ENCODE results near the gene LDHD. TPM values are rescaled to one million over a fixed set of nuclear protein-coding genes. Genes with fewer than 3 reads are reported as not detected.
A peak's percentile ranks its signal among the peaks of the same experiment; 100 is the strongest.
"Not testable (repeated sequence)": the region's sequence is repeated elsewhere in the genome, so short reads cannot be mapped to it uniquely, and the experiment has no call there.

The LDHD gene
- total RNA-seq, 1 donor from 2014 or later, result 0.60 TPM

DNA sequence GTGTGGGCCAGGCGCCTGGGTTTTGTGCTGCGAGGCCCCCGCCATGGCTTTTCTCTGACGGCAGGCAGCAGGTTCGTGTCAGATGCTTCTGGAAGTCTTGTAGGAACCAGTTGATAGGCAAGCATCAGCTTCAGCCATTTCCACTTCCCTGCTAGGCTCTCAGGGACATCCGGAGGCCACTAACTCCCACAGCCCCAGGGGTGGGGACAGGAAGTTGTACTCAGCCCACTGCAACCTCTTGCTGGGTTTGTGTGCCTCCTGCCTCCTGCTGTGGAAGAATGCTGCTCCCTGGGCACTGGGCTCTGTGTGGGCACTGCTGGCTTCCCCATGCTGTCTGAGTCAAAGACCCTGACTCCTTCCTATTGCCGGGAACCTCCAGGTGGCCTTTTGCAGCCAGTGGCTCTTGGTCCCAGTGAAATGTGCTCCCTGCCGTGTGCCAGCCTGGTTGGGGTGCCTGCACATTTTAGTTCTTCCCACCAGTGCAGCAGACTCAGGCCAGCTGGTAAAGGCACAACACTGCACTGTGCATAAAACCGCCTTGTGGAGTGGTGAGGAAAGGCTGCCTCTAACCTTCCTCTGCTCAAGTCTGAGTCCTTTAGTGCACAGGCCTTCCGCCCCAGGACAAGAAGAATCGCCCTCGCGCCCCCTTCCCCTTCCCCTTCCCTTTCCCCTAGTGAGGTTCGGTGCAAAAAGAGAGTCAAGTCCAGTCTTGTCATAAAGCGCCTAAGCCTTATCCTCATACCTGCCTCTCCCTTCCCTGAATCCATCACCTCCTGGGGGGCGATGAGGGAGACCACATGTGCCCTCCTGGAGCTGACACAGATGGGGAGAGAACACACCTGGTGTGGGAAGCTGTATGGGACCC, 16.6 kb downstream of the LDHD start:
- DNase-seq (ENCODE audit: low read depth in 2 of 2), result peak; percentile 38 to 54

DNA sequence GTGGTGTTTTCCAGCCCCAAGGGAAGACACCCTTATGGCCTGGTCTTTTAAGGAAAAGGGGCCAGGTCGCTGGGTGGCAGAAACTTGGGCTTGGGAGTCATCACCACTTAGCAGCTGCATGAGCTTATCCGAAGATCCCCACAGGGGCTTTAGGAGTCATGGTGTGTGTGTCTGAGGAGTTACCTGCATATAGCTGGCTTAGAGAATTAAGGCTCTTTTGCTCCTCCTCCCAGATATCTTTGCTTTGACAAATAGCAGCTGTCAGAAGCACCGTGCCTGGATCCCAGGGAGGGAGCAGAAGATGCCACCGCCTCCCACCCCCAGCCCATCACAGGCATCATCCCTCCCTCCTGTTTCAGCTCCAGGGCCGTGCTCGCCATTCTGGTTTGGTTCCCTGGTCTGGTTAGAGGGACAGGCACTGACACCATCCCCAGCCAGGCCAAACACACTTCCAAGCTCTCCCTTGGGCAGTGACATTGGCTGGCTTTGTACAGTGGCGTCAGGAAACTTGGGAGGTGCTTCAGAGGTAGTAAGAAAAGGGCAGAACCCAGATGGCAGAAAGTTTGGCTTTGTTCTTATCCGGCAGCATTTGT, 17.4 kb downstream of the LDHD start:
- DNase-seq (ENCODE audit: low read depth in 2 of 2), result no peak

DNA sequence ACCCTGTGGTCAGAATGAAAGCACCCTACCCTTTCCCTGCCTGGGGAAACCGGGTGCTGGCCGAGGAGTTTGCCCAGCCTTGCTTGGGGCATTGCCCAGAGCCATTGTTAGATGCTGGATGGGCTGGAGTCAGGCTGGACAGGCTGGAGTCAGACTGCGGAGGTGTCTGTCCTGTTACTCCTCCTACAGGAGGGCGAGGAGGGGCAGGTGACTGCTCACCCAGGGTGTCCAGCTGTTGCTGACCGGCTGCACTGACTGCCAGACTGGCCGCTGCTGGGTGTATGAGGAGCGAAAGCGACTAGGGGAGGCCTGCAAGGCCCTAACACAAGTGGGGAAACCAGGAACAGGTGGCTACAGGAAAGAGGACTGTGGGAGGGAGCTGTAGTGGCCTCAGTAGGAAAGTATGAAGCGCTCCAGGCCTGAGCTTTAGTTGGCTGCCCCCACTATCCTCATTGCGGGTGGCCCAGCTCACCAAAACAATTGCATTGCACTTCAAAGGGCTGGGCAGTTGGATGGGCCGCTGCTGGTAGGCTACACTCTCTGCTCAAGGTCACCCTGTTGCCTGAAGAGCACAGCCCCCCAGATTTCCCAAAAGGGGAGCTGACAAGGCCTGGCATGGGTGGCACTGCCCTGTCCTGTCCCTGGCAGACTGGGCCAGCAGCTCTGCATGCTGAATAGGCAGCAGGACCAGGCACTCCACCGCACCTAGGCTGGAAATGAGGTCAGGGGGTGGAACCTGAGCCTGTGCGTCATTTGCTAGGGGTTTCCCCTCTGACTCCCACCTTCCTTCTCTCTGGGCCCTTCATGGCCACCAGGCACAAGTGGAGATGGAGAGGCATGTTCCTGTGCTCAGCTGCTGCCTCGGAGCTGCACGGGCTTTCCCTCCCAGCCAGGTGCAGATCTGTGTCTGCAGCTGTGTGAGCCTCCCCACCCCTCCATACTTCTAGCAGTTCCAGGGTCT, 18.4 kb downstream of the LDHD start:
- peak in 1 of 2 donors; percentile 55 for DNase-seq (ENCODE audit: low read depth in 2 of 2)

DNA sequence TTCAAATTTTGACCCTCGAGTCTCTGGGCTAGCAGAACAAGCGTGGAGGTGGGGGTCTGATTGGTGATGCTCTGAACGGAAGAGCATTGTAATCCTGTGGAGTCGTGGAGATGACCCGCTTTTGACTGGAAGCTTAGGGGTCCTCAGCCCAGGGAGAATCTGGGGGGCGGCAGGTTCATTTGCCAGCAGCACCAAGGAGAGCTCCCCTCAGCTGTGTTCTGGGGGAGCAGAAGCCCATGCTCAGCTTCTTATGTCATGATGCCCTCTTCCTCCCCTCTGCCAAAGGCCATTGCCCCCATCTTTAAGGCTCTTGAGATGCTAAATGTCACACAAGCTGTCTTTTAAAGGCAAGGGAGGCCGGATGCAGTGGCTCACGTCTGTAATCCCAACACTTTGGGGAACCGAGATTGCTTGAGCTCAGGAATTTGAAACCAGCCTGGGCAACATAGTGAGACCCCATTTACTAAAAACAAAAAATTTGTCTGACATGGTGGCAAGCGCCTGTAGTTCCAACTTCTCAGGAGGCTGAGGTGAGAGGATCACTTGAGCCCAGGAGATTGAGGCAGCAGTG, 19.3 kb downstream of the LDHD start:
- DNase-seq (ENCODE audit: low read depth in 2 of 2), result no peak

DNA sequence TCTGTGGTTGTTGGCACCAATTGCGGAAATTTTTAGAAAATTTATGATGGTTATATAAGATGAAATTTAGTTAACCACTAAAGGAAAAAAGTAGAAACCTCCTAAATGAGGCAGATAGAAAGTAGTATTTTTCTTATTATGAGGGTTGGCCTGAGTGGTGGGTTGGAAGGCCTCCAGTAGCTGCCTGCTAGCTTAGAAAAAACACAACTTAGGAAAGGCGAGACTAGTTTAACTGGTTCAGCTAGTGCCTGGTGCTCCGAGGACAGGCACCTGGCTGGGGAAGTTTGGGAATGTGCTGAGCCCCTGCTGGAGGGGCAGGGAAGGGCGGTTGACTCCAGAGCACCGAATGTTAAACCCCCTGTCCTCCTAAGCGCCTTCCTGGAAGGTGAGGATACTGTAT, 19.9 kb downstream of the LDHD start:
- no peak for DNase-seq (ENCODE audit: low read depth in 2 of 2)

DNA sequence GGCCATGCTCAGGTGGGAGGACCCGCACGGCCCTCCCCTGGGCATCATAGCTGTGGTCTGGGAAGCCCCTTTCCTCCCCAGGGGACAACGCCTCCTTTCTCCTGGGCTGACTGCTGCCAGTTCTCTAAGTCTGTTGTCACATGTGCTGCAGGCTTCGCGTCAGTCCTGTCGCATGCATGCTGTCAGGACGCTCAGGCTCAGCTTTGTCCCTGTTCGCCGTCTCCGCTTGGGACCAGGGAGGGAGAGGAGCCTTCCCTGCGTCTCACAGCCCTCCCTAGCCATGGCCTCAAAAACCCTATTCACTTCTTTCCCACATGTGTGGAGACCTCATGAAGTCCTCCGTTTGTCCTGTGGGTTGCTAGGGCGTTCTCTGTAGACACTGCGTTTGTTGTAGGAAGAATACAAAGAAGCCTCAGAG, 21.4 kb downstream of the LDHD start:
- no peak for DNase-seq (ENCODE audit: low read depth in 2 of 2)

DNA sequence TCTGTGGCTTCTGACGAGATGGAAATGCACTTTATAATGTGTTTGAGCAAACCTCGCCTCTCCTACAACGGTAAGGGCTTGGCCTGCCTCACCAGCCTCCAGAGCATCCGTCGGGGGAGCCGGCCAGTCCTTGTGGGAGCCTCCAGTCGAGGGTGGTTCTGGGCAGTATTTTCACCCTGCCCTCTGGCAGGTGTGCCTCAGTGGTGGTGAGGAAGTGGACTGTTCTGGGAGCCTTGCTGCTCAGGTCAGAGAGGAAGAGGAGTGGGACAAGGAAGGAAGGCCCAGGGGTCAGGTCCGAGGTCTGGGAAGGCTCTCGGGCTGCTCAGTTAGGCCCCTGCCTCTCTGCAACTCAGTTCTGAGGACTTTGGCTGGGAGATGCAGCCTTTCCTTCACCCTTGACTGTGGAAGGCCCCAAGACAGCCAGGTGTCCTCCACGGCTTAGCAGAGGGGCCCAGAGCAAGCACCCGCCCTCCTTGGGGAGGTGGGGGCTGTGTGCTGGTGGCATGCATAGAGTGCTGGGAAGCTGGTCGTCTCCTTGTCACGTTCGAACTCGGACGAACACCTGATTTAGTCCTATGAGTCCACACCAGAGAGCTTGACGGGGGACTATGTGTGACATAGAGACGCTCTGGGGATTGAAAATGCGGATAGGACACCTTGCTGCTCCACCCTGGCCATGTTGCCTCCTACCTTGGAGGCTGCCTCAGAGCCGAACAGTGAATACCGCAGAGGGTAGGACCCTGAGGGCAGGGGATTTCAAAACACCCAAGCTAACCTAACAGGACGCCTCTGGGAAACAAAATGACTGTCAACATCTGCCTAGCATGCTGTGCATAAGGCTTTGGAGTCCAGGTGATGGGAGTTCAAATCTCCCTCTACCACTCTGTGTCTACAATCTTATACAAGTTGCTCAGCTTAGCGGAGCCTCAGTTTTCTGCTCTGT, 22.7 kb downstream of the LDHD start:
- DNase-seq (ENCODE audit: low read depth in 2 of 2), result no peak

DNA sequence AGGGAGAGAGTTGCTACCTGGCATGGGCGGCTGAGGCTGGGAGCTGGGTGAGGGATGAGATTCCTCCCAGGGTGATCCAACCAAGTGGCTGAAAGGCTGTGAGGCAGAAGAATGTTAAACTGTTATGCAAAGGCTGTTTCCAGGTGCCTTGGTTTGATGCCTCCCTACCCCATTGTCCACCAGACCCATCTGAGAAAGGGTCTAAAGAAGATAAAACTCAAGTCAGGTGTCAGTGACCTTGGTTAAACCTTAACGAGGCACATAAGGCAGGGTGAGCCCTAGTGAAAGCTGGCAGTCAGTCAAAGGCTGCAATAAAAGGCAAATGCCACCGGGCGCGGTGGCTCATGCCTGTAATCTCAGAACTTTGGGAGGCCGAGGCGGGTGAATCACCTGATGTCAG, 23.8 kb downstream of the LDHD start:
- no peak for DNase-seq (ENCODE audit: low read depth in 2 of 2)

DNA sequence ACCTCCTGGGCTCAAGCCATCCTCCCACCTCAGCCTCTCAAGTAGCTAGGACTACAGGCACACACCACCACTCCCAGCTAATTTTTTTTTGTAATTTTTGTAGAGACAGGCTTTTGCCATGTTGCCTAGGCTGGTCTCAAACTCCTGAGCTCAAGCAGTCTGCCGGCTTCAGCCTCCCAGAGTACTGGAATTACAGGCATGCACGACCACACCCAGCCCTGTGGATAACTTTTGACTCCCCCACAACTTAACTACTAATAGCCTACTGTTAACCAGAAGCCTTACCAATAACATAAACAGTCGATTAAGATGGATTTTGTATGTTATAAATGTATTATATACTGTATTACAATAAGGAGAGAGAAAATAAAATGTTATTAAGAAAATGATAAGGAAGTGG, 25.0 kb downstream of the LDHD start:
- not testable (repeated sequence) for DNase-seq (ENCODE audit: low read depth in 2 of 2)

DNA sequence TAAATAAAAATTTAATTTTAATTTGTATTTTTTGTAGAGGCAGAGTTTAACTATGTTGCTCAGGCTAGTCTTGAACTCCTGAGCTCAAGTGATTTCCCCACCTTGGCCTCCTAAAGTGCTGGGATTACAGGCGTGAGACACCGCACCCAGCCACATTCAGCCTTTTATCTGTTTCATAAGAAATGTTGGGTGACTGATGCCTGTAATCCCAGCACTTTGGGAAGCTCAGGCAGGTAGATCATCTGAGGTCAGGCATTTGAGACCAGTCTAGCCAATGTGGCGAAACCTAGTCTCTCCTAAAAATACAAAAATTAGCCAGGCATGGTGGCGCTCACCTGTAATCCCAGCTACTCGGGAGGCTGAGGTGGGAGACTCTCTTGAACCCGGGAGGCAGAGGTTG, 25.7 kb downstream of the LDHD start:
- not testable (repeated sequence) for DNase-seq (ENCODE audit: low read depth in 2 of 2)

DNA sequence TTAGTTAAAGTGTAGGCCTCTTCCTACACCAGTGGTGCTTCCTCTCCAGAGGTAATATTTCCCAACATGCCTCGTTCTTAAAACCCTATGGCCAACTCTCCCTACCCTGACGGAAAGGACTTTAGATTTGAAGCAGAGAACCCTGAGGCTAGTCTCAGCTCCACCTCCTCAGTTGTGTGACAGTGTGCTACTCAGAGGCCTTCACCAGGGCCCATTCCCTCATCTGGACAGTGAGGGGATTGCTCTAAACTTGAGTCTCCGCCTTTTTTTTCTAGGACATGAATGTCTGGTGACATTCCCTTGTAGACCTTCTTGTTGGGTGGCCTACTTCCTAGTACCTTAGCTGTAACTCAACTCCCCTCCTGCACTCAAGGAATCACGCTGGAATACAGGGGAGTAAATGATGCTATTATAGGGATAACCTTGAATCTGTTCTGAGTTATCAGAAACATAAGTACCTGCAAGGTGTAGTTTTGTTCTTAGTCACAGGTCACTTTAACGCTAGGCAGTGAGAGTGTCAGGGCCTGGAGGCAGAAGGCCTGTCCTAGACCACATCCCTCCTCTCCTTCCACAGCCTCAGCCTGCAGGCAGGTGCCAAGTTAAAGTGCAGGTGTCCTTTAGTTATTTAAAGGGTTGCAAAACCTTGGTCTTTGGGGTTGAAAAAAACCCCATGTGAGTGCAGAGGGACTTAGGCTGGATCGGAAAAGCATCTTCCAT, 26.9 kb downstream of the LDHD start:
- DNase-seq (ENCODE audit: low read depth in 2 of 2), result no peak

DNA sequence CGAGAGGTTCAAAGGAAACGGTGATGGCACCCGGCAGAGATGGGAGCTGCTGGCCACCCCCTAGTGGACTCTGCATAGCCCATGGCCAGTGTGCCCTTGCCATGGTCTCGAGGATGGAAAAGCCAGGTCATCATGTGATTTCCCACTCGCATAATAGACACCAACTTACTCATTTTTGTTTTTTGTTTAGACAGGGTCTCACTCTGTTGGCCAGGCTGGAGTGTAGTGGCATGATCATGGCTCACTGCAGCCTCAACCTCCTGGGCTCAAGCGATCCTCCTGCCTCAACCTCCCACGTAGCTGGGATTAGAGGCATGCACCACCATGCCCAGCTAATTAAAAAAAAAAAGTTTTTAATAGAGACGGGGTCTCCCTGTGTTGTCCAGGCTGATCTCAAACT, 27.6 kb downstream of the LDHD start:
- DNase-seq (ENCODE audit: low read depth in 2 of 2), result no peak

DNA sequence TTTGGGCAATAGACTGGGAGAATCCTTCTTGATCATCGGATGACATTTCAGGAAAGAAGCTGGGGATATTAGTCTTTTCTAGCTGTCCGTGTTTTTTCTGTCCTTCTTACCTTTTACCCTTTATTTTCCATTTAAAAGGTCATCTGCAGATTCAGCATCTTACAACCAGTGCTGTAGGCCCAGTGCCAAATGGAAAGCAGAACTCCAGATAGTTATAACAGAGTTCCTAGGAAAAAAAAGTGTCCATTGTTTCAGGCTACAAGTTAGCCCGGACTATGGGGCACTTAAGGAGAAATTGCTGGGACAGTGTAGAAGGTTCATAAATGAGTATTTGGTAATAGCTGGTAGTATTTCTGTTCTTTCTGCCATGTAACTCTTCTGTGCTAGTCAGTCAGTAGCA, 28.4 kb downstream of the LDHD start:
- DNase-seq (ENCODE audit: low read depth in 2 of 2), result peak in 1 of 2 donors; percentile 62

DNA sequence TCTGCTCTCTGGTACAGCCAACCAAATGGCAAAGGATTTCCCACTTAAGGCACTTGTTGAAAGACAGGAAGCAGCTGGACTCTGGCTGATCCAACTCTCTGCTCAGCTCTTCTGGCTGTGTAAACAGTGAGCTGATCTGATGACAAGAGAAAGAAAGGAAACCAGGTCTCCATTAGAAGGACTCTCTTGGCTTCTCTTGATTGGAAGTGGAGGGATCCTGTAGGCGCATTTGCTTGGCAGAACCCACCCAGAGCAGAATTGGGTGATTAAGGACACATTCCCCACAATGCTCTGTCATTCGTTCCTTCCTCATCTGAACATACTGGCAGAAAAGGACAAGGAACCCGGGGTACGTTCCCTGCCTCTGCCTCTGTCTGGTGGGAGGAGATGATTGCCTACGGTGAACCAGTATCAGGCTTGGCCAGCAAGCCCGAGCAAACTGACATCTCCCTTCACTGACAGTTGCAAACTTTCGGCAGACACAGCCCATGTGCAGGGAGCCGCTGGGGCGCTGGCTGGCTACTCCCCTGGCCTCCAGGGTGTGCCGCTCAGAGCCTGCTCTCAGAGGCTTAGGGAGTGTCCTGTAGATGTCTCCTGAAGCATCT, 29.1 kb downstream of the LDHD start:
- DNase-seq (ENCODE audit: low read depth in 2 of 2), result peak; percentile 83 to 96

DNA sequence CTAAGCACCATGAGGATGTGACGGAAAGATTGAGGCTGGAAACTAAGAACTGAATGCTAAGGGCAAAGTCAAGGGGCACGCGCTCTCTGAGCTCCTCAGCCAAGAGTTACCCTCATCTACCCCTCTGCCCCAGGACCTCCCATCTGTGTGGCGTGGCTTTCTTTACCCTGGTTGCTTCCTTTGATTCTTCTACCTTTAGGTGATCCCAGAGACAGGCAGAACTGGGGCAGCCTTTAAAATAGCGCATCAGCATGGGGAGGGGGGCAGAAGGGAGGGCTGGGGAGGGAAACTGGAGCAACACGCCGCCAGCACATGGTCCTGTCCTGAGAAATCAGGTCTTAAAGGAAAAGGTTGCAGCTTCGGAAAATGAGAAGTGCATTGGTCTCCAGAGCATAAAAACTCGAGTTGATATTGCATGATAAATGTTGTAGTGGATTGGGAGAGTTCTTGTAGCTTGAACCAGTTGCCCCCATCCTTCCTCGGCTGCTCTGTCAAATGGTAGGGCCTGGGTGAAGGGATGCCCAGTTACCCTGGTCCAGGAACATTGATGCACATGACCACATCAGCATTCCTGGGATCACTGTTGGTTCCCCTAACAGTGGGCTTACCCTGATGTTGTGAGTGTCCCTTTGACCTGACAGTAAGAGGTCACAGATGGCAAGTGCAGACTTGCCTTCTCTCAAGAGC, 29.7 kb downstream of the LDHD start:
- DNase-seq (ENCODE audit: low read depth in 2 of 2), result no peak

DNA sequence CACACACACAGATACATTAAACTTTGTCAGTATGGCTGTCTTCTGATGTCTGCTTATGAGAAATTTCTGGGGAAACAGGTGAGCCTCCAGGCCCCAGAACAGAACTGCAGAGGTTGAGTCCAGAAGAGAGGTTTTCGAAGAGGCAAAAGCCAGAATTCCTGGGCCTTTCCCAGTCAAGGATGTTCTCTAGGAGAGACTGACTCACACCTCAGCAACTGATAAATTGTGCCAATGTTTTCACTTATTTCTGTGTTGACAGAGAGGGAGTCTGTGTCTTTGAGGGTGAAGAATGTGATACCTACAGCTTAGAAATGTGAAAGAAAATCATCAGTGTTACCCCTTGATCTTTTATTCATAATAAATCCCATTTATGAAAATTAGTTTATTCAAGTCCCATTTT, 30.3 kb downstream of the LDHD start:
- peak in 1 of 2 donors; percentile 35 for DNase-seq (ENCODE audit: low read depth in 2 of 2)

DNA sequence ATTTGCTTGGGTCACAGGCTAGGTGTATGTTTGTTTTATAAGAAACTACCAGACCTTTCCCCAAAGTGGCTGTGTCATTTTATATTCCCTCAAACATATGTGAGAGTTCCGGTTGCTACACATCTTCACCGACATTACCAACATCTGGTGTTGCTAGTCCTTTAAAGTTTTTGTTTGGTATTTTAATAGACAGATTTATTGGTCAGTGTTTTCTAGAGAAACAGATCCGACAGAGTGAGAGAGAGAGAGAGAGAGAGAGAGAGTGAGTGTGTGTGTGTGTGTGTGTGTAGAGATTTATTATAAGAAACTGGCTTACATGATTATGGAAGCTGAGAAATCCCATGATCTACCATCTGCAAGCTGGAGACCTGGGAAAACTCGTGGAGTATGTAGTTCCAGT, 31.0 kb downstream of the LDHD start:
- DNase-seq (ENCODE audit: low read depth in 2 of 2), result no peak

DNA sequence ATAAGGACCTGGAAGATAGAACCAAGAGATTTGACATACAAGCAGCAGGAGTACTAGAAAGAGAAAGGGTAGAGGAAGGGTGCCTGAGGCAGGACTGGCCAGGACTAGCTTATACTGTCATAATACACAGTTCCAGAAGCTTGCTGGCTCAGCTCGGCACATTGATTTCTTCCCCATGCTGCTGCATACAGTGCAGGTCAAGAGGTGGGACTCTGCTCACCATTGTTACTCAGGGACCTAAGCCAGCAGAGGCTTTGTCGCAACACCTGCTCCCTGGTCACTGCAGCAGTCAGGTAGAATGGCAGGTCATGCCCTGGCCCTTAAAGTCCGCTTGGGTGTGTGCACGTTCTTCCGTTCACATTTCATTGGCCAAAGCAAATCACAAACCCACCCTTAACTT, 32.8 kb downstream of the LDHD start:
- no peak for DNase-seq (ENCODE audit: low read depth in 2 of 2)
